Osteocyte (in vitro differentiated cells): Measurements from ENCODE around the gene DISP3. TPM values are rescaled to one million over a fixed set of nuclear protein-coding genes. Genes with fewer than 3 reads are reported as not detected.

Source experiments
- DNase-seq: peaks from one replicate; pipeline ENCODE4 v3.0.0; 2021; ENCODE audit warnings: mixed read lengths; ENCODE audit not compliant: unreplicated experiment; ENCODE audit errors: extremely low spot score
- H3K27ac Mint-ChIP-seq: one replicate; pipeline ENCODE4 v1.8.0; 2021; ENCODE audit warnings: mild to moderate bottlenecking, mixed read lengths; ENCODE audit not compliant: unreplicated experiment
- H3K27me3 Mint-ChIP-seq: one replicate; pipeline ENCODE4 v1.8.0; 2021; ENCODE audit warnings: mixed read lengths; ENCODE audit not compliant: unreplicated experiment
- H3K36me3 Mint-ChIP-seq: one replicate; pipeline ENCODE4 v1.8.0; 2021; ENCODE audit warnings: mixed read lengths; ENCODE audit not compliant: unreplicated experiment
- H3K4me1 Mint-ChIP-seq: one replicate; pipeline ENCODE4 v1.8.0; 2021; ENCODE audit warnings: mixed read lengths; ENCODE audit not compliant: unreplicated experiment
- H3K4me3 Mint-ChIP-seq: one replicate; pipeline ENCODE4 v1.8.0; 2021; ENCODE audit warnings: mild to moderate bottlenecking, moderate library complexity, mixed read lengths; ENCODE audit not compliant: unreplicated experiment
- H3K9me3 Mint-ChIP-seq: one replicate; pipeline ENCODE4 v1.8.0; 2021; ENCODE audit warnings: mixed read lengths; ENCODE audit not compliant: unreplicated experiment
- total RNA-seq: library from RNA; stranded (reverse); gene quantifications from 2 replicates; pipeline ENCODE4 v1.2.1, GENCODE V29; 2021
- TF ChIP-seq, protein P1 (sequence below): fragments of 200-600 bp; sonication (generic); IDR thresholded peaks from 2 replicates; pipeline ENCODE4 v1.5.0; 2021; ENCODE audit warnings: antibody characterized with exemption, mild to moderate bottlenecking, moderate library complexity

Gene DISP3
- total RNA-seq, 1 donor from 2014 or later: 0.43 TPM

GRCh38 chr1:11472741-11473140 is 6.2 kb upstream of the DISP3 start:
- H3K4me3 Mint-ChIP-seq: no peak overlapping the region
- H3K9me3 Mint-ChIP-seq: no peaks in the 10 kb centered on the region
- DNase-seq: no peak
- peaks cover 4% of the 10 kb centered on the region for H3K27me3 Mint-ChIP-seq
- TF ChIP-seq, protein P1, sequence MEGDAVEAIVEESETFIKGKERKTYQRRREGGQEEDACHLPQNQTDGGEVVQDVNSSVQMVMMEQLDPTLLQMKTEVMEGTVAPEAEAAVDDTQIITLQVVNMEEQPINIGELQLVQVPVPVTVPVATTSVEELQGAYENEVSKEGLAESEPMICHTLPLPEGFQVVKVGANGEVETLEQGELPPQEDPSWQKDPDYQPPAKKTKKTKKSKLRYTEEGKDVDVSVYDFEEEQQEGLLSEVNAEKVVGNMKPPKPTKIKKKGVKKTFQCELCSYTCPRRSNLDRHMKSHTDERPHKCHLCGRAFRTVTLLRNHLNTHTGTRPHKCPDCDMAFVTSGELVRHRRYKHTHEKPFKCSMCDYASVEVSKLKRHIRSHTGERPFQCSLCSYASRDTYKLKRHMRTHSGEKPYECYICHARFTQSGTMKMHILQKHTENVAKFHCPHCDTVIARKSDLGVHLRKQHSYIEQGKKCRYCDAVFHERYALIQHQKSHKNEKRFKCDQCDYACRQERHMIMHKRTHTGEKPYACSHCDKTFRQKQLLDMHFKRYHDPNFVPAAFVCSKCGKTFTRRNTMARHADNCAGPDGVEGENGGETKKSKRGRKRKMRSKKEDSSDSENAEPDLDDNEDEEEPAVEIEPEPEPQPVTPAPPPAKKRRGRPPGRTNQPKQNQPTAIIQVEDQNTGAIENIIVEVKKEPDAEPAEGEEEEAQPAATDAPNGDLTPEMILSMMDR: no peak
- H3K36me3 Mint-ChIP-seq: no peaks in the 10 kb centered on the region
- H3K4me1 Mint-ChIP-seq: no peaks in the 10 kb centered on the region
- no peak overlapping the region for H3K27ac Mint-ChIP-seq

DNA sequence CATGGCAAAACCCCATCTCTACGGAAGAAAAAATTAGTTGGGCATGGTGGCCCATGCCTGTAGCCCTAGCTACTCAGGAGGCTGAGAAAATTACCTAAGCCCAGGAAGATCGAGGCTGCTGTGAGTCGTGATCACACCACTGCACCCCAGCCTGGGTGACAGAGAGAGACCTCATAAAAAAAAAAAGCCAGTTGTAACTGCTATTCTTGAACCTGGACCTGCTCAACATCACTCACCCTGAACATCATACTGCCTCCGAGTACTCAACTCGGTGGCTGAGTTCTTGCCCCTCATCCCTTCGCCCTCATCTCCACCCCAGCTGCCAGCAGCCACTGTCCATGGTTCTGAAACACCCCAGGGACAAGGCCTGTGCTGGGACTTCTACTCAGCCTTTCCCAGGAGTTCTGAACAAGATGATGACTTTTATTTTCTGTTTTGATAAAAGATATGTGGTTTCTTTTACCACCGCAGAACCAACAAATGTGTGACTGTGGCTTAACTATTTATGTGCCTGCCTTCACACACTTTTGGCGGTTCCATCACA is 5.4 kb upstream of the DISP3 start:
- H3K27ac Mint-ChIP-seq: no peak overlapping the region
- peaks cover 10% of the 10 kb centered on the region for H3K27me3 Mint-ChIP-seq
- H3K36me3 Mint-ChIP-seq: no peaks in the 10 kb centered on the region
- H3K4me1 Mint-ChIP-seq: no peaks in the 10 kb centered on the region
- no peak overlapping the region for H3K4me3 Mint-ChIP-seq
- TF ChIP-seq, protein P1: no peak
- no peaks in the 10 kb centered on the region for H3K9me3 Mint-ChIP-seq
- DNase-seq: no peak

GRCh38 chr1:11474826-11475225 is 4.1 kb upstream of the DISP3 start:
- Mint-ChIP-seq H3K27ac (no peak overlapping the region), H3K4me3 (no peak overlapping the region), H3K36me3 (no peaks in the 10 kb centered on the region), H3K4me1 (peaks cover 2% of the 10 kb centered on the region), H3K27me3 (peaks cover 10% of the 10 kb centered on the region), H3K9me3 (no peaks in the 10 kb centered on the region)
- DNase-seq: no peak
- TF ChIP-seq, protein P1: no peak

DNA sequence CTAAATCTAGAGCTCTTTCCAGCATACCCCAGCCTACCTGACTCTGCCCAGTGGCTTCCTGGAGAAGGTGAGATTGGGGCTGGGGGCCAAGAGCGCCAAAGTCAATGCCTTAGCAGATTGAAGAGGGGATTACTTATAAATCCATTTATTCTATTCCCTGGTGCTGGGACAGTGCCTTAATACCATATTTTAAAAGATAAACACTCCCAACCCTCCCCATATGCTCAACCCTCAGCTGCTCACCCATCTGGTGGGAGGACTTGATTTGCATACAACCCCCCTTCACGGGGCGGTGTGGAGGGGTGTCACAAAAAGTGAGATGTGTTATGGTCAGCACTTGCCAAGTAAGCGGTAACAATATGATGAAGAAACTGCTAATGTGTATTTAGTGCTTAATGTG is 3.2 kb upstream of the DISP3 start:
- Mint-ChIP-seq H3K36me3 (no peaks in the 10 kb centered on the region), H3K27ac (no peak overlapping the region), H3K27me3 (peaks cover 16% of the 10 kb centered on the region), H3K4me1 (peaks cover 4% of the 10 kb centered on the region), H3K9me3 (no peaks in the 10 kb centered on the region), H3K4me3 (no peak overlapping the region)
- no peak for DNase-seq
- TF ChIP-seq, protein P1: no peak

GRCh38 chr1:11479375-11479979 is 522 bp downstream of the DISP3 start:
- peak overlapping the region; percentile 60 for H3K4me3 Mint-ChIP-seq
- DNase-seq: no peak
- peaks cover 4% of the 10 kb centered on the region for H3K4me1 Mint-ChIP-seq
- no peaks in the 10 kb centered on the region for H3K36me3 Mint-ChIP-seq
- TF ChIP-seq, protein P1: no peak
- H3K27me3 Mint-ChIP-seq: peaks cover 26% of the 10 kb centered on the region
- no peaks in the 10 kb centered on the region for H3K9me3 Mint-ChIP-seq
- no peak overlapping the region for H3K27ac Mint-ChIP-seq
